Stimulated activated CD4-positive, alpha-beta T cell treated with anti-CD3 and anti-CD28 coated beads, Interleukin-1b, Interleukin-23, amount 100 ng/mL, for 1 hour (primary cell): ENCODE results near the gene RIC8B.

Experiments
- DNase-seq, 2 donors: peaks; one replicate each; pipeline ENCODE4 v3.0.0-alpha.2; 2020; ENCODE audit warnings: low read depth in 2 of 2

RIC8B gene

GRCh38 chr12:106868982-106869700 lies 94.7 kb downstream of the RIC8B start:
- DNase-seq = no peak

- DNase-seq = no peak
Measured at GRCh38 chr12:106870116-106870515, 95.6 kb downstream of the RIC8B start.

GRCh38 chr12:106871477-106871876 lies 97.0 kb downstream of the RIC8B start:
- no peak for DNase-seq

GRCh38 chr12:106873983-106874382 lies 99.5 kb downstream of the RIC8B start:
- no peak for DNase-seq

GRCh38 chr12:106878804-106879203 lies 104.3 kb downstream of the RIC8B start:
- DNase-seq = no peak

- no peak for DNase-seq
Measured at GRCh38 chr12:106879612-106880011, 105.1 kb downstream of the RIC8B start.

- DNase-seq = no peak
Measured at GRCh38 chr12:106883426-106883825, 108.9 kb downstream of the RIC8B start.

- no peak for DNase-seq
Measured at GRCh38 chr12:106885026-106885425, 110.5 kb downstream of the RIC8B start.

- no peak for DNase-seq
Measured at GRCh38 chr12:106885541-106886249, 111.2 kb downstream of the RIC8B start.

GRCh38 chr12:106886932-106887331 lies 112.5 kb downstream of the RIC8B start:
- no peak for DNase-seq

- DNase-seq = no peak
Measured at GRCh38 chr12:106888348-106888970, 114.0 kb downstream of the RIC8B start.

GRCh38 chr12:106889326-106889725 lies 114.8 kb downstream of the RIC8B start:
- no peak for DNase-seq

- DNase-seq = no peak
Measured at GRCh38 chr12:106889950-106890626, 115.6 kb downstream of the RIC8B start.

GRCh38 chr12:106892075-106892474 lies 117.6 kb downstream of the RIC8B start:
- DNase-seq = no peak

GRCh38 chr12:106893451-106893850 lies 119.0 kb downstream of the RIC8B start:
- DNase-seq = no peak

- no peak for DNase-seq
Measured at GRCh38 chr12:106894774-106895173, 120.3 kb downstream of the RIC8B start.

- DNase-seq = no peak
Measured at GRCh38 chr12:106896603-106897002, 122.1 kb downstream of the RIC8B start.

- no peak for DNase-seq
Measured at GRCh38 chr12:106897082-106897481, 122.6 kb downstream of the RIC8B start.

GRCh38 chr12:106897981-106898901 lies 123.8 kb downstream of the RIC8B start:
- no peak for DNase-seq

GRCh38 chr12:106900554-106900953 lies 126.1 kb downstream of the RIC8B start:
- DNase-seq = no peak

GRCh38 chr12:106901276-106901675 lies 126.8 kb downstream of the RIC8B start:
- DNase-seq = no peak
